Measurements from ENCODE around the gene GPT2. TPM values are rescaled to one million over a fixed set of nuclear protein-coding genes. Genes with fewer than 3 reads are reported as not detected.

GPT2 gene
- total RNA-seq, 1 donor from 2014 or later, result 35.0 TPM

GRCh38 chr16:46918905-46919792 lies 35.0 kb downstream of the GPT2 start:
- Mint-ChIP-seq H3K27me3 (ENCODE audit: unreplicated experiment) (no peaks in the 10 kb centered on the region), H3K4me3 (ENCODE audit: unreplicated experiment) (no peak overlapping the region), H3K36me3 (ENCODE audit: unreplicated experiment) (peaks cover 41% of the 10 kb centered on the region), H3K4me1 (ENCODE audit: unreplicated experiment) (no peaks in the 10 kb centered on the region), H3K27ac (ENCODE audit: unreplicated experiment) (no peak overlapping the region), H3K9me3 (ENCODE audit: unreplicated experiment) (no peaks in the 10 kb centered on the region)
- DNase-seq (ENCODE audit: extremely low spot score, unreplicated experiment), result no peak
- TF ChIP-seq CTCF (IDR thresholded peaks at IDR 0.05), result no peak

GRCh38 chr16:46920402-46921068 lies 36.4 kb downstream of the GPT2 start:
- DNase-seq (ENCODE audit: extremely low spot score, unreplicated experiment), result no peak
- peak overlapping the region; percentile 38 for H3K27ac Mint-ChIP-seq (ENCODE audit: unreplicated experiment)
- H3K4me3 Mint-ChIP-seq (ENCODE audit: unreplicated experiment), result no peak overlapping the region
- H3K4me1 Mint-ChIP-seq (ENCODE audit: unreplicated experiment), result no peaks in the 10 kb centered on the region
- H3K27me3 Mint-ChIP-seq (ENCODE audit: unreplicated experiment), result no peaks in the 10 kb centered on the region
- TF ChIP-seq CTCF (IDR thresholded peaks at IDR 0.05), result no peak
- H3K36me3 Mint-ChIP-seq (ENCODE audit: unreplicated experiment), result peaks cover 42% of the 10 kb centered on the region
- H3K9me3 Mint-ChIP-seq (ENCODE audit: unreplicated experiment), result no peaks in the 10 kb centered on the region

- H3K36me3 Mint-ChIP-seq (ENCODE audit: unreplicated experiment), result peaks cover 38% of the 10 kb centered on the region
- no peaks in the 10 kb centered on the region for H3K27me3 Mint-ChIP-seq (ENCODE audit: unreplicated experiment)
- no peaks in the 10 kb centered on the region for H3K4me1 Mint-ChIP-seq (ENCODE audit: unreplicated experiment)
- no peak for DNase-seq (ENCODE audit: extremely low spot score, unreplicated experiment)
- H3K27ac Mint-ChIP-seq (ENCODE audit: unreplicated experiment), result no peak overlapping the region
- H3K4me3 Mint-ChIP-seq (ENCODE audit: unreplicated experiment), result no peak overlapping the region
- no peaks in the 10 kb centered on the region for H3K9me3 Mint-ChIP-seq (ENCODE audit: unreplicated experiment)
- no peak for TF ChIP-seq CTCF (IDR thresholded peaks at IDR 0.05)
Observed at GRCh38 chr16:46922239-46922638, 38.1 kb downstream of the GPT2 start.

- Mint-ChIP-seq H3K9me3 (ENCODE audit: unreplicated experiment) (no peaks in the 10 kb centered on the region), H3K4me3 (ENCODE audit: unreplicated experiment) (no peak overlapping the region), H3K4me1 (ENCODE audit: unreplicated experiment) (no peaks in the 10 kb centered on the region), H3K27me3 (ENCODE audit: unreplicated experiment) (no peaks in the 10 kb centered on the region), H3K27ac (ENCODE audit: unreplicated experiment) (no peak overlapping the region), H3K36me3 (ENCODE audit: unreplicated experiment) (peaks cover 42% of the 10 kb centered on the region)
- no peak for DNase-seq (ENCODE audit: extremely low spot score, unreplicated experiment)
- no peak for TF ChIP-seq CTCF (IDR thresholded peaks at IDR 0.05)
Observed at GRCh38 chr16:46923513-46924295, 39.5 kb downstream of the GPT2 start.

Data from osteocyte (in vitro differentiated cells).